GM10248 (cell line): Measurements from ENCODE around the gene ATP6AP2.
A peak's percentile ranks its signal among the peaks of the same experiment; 100 is the strongest.

ENCODE experiments used
- CTCF ChIA-PET: fragments of 300-600 bp; sonication (Branson Sonifier 250); formaldehyde crosslinking; extraction: SDS; loops from one replicate; lab custom pipeline; 2021; ENCODE audit warnings: antibody characterized with exemption; lab: Yijun Ruan, JAX
- POLR2A ChIA-PET: fragments of 350-650 bp; sonication (Branson Sonifier 250); formaldehyde crosslinking; extraction: SDS; loops from one replicate; lab custom pipeline; 2020; ENCODE audit warnings: antibody characterized with exemption; lab: Yijun Ruan, JAX
- DNase-seq: peaks from one replicate; pipeline ENCODE4 v3.0.0; 2012; ENCODE audit errors: extremely low spot score
- TF ChIP-seq, protein P1 (sequence below): IDR thresholded peaks from 2 replicates; pipeline ENCODE4 v1.5.1; 2012; ENCODE audit warnings: mild to moderate bottlenecking, low read depth; ENCODE audit errors: extremely low read depth, missing control alignments, control extremely low read depth

ATP6AP2 gene, protein sequence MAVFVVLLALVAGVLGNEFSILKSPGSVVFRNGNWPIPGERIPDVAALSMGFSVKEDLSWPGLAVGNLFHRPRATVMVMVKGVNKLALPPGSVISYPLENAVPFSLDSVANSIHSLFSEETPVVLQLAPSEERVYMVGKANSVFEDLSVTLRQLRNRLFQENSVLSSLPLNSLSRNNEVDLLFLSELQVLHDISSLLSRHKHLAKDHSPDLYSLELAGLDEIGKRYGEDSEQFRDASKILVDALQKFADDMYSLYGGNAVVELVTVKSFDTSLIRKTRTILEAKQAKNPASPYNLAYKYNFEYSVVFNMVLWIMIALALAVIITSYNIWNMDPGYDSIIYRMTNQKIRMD

DNA sequence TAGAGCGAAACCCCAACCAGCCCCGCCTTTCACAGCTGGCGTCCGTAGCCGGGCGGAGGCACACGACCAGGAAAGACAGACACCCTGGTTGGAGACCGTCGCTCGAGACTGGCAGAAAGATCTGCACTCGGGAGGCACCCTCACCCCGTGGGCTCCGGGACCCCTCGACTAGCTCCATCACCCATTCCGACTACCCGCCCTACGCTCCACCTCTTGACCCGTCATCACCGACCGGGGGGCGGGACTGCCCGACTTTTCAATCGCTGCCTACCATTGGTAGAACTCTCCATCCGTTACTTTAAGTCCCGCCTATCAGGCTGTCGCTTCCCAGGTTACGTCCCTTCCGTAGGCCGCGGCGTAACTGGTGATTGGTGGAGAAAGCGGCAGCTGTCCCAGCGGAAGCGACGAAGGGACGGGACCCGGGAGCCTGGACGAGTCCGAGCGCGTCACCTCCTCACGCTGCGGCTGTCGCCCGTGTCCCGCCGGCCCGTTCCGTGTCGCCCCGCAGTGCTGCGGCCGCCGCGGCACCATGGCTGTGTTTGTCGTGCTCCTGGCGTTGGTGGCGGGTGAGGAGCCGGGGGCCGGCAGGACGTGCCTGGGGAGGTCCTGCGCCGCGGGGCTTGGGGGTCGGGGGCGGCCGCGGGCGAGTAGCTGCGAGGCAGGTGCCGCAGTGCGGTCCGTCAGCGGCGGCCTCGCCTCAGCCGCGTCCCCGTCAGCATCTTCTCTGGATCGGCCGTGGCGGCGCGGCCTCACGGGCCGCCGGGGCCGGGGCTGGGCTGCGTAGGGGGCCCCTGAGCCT, at the start of gene ATP6AP2:
TSS of gene ATP6AP2 (plus strand) at position 434 of the 799 bp plus-strand sequence. CDS start at position 530, 96 bp downstream.
- ChIA-PET POLR2A (no interaction called here), CTCF (interaction anchor here (0.8 to 1.2 kb wide), 2 partner anchors 9 to 36 kb away, joined by 4 to 5 read pairs; no protein-coding TSS in a partner anchor)

DNA sequence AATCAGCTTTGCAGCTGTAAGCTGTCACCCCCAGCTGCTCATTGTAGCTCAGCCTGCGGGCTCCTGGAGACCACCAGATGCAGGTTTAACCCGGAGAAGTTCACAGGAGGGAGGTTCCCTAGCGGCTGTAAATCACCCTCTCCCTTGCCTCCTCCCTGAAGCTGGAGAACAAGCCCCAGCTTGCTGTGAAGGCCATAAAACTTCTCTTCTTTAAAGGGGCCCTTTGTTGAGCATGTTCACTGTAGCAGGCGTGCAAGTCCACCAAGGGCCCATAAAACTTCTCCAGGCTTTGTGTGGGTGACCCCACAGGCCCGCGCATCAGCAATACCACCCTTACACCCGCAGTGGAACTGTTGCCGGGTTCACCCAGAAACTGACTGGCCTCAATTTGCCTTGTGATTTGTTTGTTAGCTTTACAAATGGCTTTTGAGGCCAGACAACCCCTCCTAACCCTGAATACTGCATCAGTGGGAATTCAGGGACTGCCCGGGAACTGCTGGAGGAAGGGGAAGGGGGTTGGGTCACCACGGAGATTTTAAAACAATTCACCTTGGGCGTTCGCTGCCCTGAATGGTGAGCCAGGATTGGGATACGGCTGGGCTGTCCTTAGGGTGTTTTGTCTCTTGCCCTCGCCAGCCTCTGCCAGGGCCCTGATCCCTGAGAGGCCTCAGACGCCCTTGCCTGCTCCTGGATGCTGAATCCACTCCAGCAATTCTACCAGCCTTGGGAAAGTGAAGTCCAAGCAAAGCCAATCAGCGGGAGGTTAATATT, 49.5 kb upstream of the ATP6AP2 start:
- TF ChIP-seq, protein P1, sequence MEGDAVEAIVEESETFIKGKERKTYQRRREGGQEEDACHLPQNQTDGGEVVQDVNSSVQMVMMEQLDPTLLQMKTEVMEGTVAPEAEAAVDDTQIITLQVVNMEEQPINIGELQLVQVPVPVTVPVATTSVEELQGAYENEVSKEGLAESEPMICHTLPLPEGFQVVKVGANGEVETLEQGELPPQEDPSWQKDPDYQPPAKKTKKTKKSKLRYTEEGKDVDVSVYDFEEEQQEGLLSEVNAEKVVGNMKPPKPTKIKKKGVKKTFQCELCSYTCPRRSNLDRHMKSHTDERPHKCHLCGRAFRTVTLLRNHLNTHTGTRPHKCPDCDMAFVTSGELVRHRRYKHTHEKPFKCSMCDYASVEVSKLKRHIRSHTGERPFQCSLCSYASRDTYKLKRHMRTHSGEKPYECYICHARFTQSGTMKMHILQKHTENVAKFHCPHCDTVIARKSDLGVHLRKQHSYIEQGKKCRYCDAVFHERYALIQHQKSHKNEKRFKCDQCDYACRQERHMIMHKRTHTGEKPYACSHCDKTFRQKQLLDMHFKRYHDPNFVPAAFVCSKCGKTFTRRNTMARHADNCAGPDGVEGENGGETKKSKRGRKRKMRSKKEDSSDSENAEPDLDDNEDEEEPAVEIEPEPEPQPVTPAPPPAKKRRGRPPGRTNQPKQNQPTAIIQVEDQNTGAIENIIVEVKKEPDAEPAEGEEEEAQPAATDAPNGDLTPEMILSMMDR, result no peak
- DNase-seq, result no peak
- CTCF ChIA-PET, result interaction anchor here (1.2 kb wide), 1 partner anchor 13 kb away, joined by 4 read pairs; no protein-coding TSS in a partner anchor
- POLR2A ChIA-PET, result no interaction called here

More for the DNA sequence above, at the start of gene ATP6AP2:
- DNase-seq, result peak; percentile 87
- TF ChIP-seq, protein P1, result no peak

DNA sequence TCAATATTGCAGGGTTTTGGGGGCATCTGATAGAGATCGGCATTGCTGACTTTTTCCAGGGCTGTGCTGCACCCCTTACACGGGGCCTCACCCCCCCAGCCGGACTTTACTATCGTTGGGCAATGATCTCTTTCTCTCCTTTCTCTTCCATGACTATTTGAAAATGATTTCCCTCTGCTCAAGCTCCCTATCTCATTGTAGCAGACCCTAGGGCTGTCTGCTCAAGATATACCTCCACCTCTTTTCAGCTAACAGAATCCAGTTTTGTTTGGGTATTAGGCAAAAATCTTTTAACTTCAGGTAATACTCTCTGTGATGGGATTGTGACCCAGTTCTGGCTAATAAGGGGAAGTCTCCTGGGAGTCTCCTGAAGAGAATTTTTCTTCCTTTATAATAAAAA, 43.5 kb upstream of the ATP6AP2 start:
- ChIA-PET POLR2A (no interaction called here), CTCF (no interaction called here)
- TF ChIP-seq, protein P1, result no peak
- DNase-seq, result no peak

DNA sequence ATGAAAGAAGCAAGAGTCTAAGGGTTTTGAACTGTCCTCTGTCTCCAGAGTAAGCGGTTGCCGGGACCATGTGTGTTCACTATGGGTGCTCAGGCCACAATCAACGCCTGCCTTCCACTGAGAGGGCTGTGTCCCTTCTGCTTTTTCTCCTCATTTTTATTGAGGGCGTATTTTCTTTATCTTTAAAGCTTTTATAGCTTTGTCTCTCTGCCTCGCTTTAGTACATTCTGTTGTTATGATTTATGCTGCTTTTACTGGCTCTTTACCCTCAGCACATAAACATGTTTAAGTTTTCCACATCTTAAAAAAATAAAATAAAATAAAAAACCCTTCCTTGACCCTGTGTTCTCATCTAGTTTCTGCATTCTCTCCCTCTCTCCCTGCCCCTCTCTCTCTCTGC, 42.4 kb upstream of the ATP6AP2 start:
- ChIA-PET POLR2A (no interaction called here), CTCF (interaction anchor here (0.8 kb wide), 1 partner anchor 9 kb away, joined by 3 read pairs; no protein-coding TSS in a partner anchor)
- no peak for DNase-seq
- TF ChIP-seq, protein P1, result no peak

DNA sequence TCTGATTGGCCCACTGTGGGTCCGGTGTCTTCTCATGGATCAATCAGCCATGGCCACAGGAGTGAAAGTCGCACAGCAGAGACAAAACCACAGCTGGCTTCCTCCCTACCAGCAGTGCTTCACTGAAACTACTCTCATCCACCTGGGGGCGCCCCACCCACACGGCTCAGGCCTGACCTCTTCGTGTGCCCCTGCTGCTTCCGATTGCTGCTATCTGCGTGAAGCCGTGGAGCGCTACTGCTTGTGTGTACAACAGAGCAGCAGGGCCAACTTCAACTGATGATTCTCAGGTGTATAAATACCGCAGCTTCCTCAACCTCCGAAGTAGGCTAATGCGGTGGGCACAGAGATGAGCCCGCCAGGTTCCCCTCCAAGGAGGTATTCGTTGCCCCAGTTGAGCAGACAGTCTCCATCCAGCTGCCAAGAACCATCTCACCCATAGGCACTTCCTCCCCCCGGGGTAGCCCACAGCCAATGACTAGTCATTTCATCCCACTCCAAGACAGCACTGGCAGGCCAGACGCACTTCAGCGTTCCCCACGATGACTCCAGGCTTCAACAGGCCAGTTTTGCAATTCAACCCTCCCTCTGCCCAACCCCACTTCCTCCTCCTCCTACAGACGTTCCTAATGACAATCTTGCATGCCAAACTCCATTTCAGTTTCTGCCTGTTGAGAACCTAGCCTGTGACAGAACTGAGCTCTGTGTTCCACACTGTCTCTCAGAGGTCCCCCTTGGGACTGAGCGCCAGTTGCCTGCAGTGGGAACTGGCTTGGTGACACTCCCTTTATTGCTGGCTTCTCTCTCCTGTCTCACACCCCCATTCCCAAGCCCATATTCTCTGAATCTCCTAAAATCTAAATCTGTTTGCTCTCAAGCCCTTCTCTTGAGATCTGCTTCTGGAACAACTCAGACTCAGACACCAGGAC, 41.3 kb upstream of the ATP6AP2 start:
- ChIA-PET CTCF (interaction anchor here (0.9 kb wide), 1 partner anchor 26 kb away, joined by 3 read pairs; no protein-coding TSS in a partner anchor), POLR2A (interaction anchor here (0.6 kb wide), 1 partner anchor 282 kb away, joined by 3 read pairs; no protein-coding TSS in a partner anchor)
- DNase-seq, result peak; percentile 23
- TF ChIP-seq, protein P1, result peak; percentile 33
